Esophagus muscularis mucosa (tissue), 4 donors: ENCODE measurements around the gene LRP5. TPM values are rescaled to one million over a fixed set of nuclear protein-coding genes. Genes with fewer than 3 reads are reported as not detected.

Source experiments
- DNase-seq: peaks from one replicate; pipeline ENCODE4 v3.0.0-alpha.2; 2017; ENCODE audit errors: extremely low spot score
- H3K27ac ChIP-seq, 4 donors: fragments of 200-600 bp; sonication (generic); replicated peaks in 1 of 4; 1 replicate in 3 of 4; 2 replicates in 1 of 4; pipeline ENCODE4 v1.5.1; 2016 to 2019; ENCODE audit warnings: mild to moderate bottlenecking in 1 of 4
- H3K27me3 ChIP-seq, 4 donors: fragments of 200-600 bp; sonication (generic); one replicate each; pipeline versions ENCODE4 v1.5.1 to v1.6.0; 2016 to 2019
- H3K36me3 ChIP-seq, 4 donors: fragments of 200-600 bp; sonication (generic); one replicate each; pipeline ENCODE4 v1.5.1; 2016 to 2019
- H3K4me1 ChIP-seq, 4 donors: fragments of 200-600 bp; sonication (generic); one replicate each; pipeline ENCODE4 v1.5.1; 2016 to 2019
- H3K4me3 ChIP-seq, 4 donors: fragments of 200-600 bp; sonication (generic); 1 replicate in 2 of 4; 2 replicates in 2 of 4; pipeline ENCODE4 v1.5.1; 2016 to 2019; ENCODE audit warnings: mild to moderate bottlenecking in 4 of 4, moderate library complexity in 1 of 4
- H3K9me3 ChIP-seq, 4 donors: fragments of 200-600 bp; sonication (generic); 1 replicate in 3 of 4; 2 replicates in 1 of 4; pipeline ENCODE4 v1.5.1; 2016 to 2019
- CTCF ChIP-seq, 3 experiments: fragments of 200-600 bp in 2 of 3; fragments of 450-650 bp in 1 of 3; sonication (generic) in 2 of 3; IDR thresholded peaks; one replicate each; pipeline ENCODE4 v1.5.1; 2017 to 2019; ENCODE audit warnings: antibody characterized with exemption in 3 of 3, mild to moderate bottlenecking in 2 of 3, moderate library complexity in 1 of 3
- EP300 ChIP-seq: sonication (generic); formaldehyde crosslinking; IDR thresholded peaks from one replicate; pipeline ENCODE4 v1.6.1; 2017; ENCODE audit warnings: antibody characterized with exemption
- POLR2A ChIP-seq: fragments of 450-650 bp; IDR thresholded peaks from one replicate; pipeline ENCODE4 v1.6.1; 2017; ENCODE audit warnings: antibody characterized with exemption, moderate library complexity, mild to moderate bottlenecking, low read depth
- POLR2AphosphoS5 ChIP-seq, 2 donors: sonication (generic); formaldehyde crosslinking; IDR thresholded peaks; one replicate each; pipeline ENCODE4 v1.6.1; 2017; ENCODE audit warnings: antibody characterized with exemption in 2 of 2
- WGBS: methylation state at CpG from one replicate; pipeline ENCODE4 v1.1.5; 2018; 5-methylcytosine and 5-hydroxymethylcytosine counted together
- intact Hi-C: fragments of 100-400 bp; cut with DNase I; formaldehyde crosslinking; loops from one replicate; pipeline ENCODE4 v1.15.1; 2023
- total RNA-seq, 4 donors: library from RNA; depleted of rRNA; stranded (reverse); fragments of >200 nt; gene quantifications; one replicate each; pipeline versions ENCODE4 v1.1.0 to v1.2.1, GENCODE V29; 2016

The LRP5 gene
- total RNA-seq, 4 donors from 2014 or later, result 34.0 to 78.4 (median 56.2) TPM

- intact Hi-C loops, result no loop called here
- H3K36me3 ChIP-seq, result peaks cover 0 to 6% (median 0%) of the 10 kb centered on the region in 4 donors
- peaks cover 82 to 99% (median 98%) of the 10 kb centered on the region in 4 donors for H3K4me1 ChIP-seq
- H3K27ac ChIP-seq, result peak overlapping the region in 1 of 4 donors; percentile 17
- no peak for DNase-seq
- TF ChIP-seq EP300 (no peak), POLR2A (no peak), POLR2AphosphoS5 (IDR thresholded peaks at IDR 0.05) (no peak), CTCF (IDR thresholded peaks at IDR 0.05) (no peak)
- H3K9me3 ChIP-seq, result no peaks in the 10 kb centered on the region
- 31% methylated on average over 2 of the region's 2 CpGs for WGBS
- H3K27me3 ChIP-seq, result no peaks in the 10 kb centered on the region
- H3K4me3 ChIP-seq, result no peak overlapping the region
Measured at GRCh38 chr11:68469122-68469521, 156.7 kb downstream of the LRP5 start.

- Histone ChIP-seq H3K36me3 (peaks cover 0 to 6% (median 0%) of the 10 kb centered on the region in 4 donors), H3K4me3 (no peak overlapping the region), H3K27me3 (no peaks in the 10 kb centered on the region), H3K27ac (no peak overlapping the region), H3K4me1 (peaks cover 81 to 99% (median 97%) of the 10 kb centered on the region in 4 donors), H3K9me3 (no peaks in the 10 kb centered on the region)
- intact Hi-C loops, result no loop called here
- 54% methylated on average over 1 of the region's 1 CpG for WGBS
- no peak for DNase-seq
- TF ChIP-seq POLR2A, result no peak
- TF ChIP-seq POLR2AphosphoS5 (IDR thresholded peaks at IDR 0.05), result no peak
- no peak for TF ChIP-seq CTCF (IDR thresholded peaks at IDR 0.05)
- TF ChIP-seq EP300, result no peak
Measured at GRCh38 chr11:68469642-68470041, 157.3 kb downstream of the LRP5 start.

- intact Hi-C loops, result no loop called here
- H3K27me3 ChIP-seq, result no peaks in the 10 kb centered on the region
Measured at GRCh38 chr11:68470304-68470811, 158.0 kb downstream of the LRP5 start.

GRCh38 chr11:68471360-68472340 lies 159.3 kb downstream of the LRP5 start:
- no peak for DNase-seq
- 84% methylated on average over 17 of the region's 17 CpGs for WGBS
- TF ChIP-seq CTCF (IDR thresholded peaks at IDR 0.05) (no peak), EP300 (no peak), POLR2A (no peak), POLR2AphosphoS5 (IDR thresholded peaks at IDR 0.05) (no peak)
- H3K27ac ChIP-seq, result no peak overlapping the region
- H3K9me3 ChIP-seq, result no peaks in the 10 kb centered on the region
- peaks cover 67 to 89% (median 83%) of the 10 kb centered on the region in 4 donors for H3K4me1 ChIP-seq
- no peaks in the 10 kb centered on the region for H3K27me3 ChIP-seq
- H3K4me3 ChIP-seq, result no peak overlapping the region
- H3K36me3 ChIP-seq, result peaks cover 0 to 6% (median 0%) of the 10 kb centered on the region in 4 donors
- intact Hi-C loops, result no loop called here

More at GRCh38 chr11:68470304-68470811, 158.0 kb downstream of the LRP5 start:
- TF ChIP-seq EP300, result no peak
- no peak for TF ChIP-seq POLR2A
- TF ChIP-seq POLR2AphosphoS5 (IDR thresholded peaks at IDR 0.05), result no peak
- TF ChIP-seq CTCF (IDR thresholded peaks at IDR 0.05), result no peak
- Histone ChIP-seq H3K4me1 (peaks cover 76 to 95% (median 92%) of the 10 kb centered on the region in 4 donors), H3K4me3 (no peak overlapping the region), H3K9me3 (no peaks in the 10 kb centered on the region), H3K27ac (no peak overlapping the region), H3K36me3 (peaks cover 0 to 6% (median 0%) of the 10 kb centered on the region in 4 donors)
- WGBS, result 81% methylated on average over 4 of the region's 4 CpGs
- no peak for DNase-seq
